ENCODE measurements around the gene HTR2A. TPM values are rescaled to one million over a fixed set of nuclear protein-coding genes. Genes with fewer than 3 reads are reported as not detected.

The HTR2A gene
- total and polyA plus RNA-seq, 10 of the 15 experiments (the other 5 are each of a cell fraction or from before 2014, with no cell fraction given), result not detected

GRCh38 chr13:46844431-46844830 lies 52.4 kb downstream of the HTR2A start:
- ChIA-PET SMC1A (ENCODE audit: uncharacterized antibody, unreplicated experiment) (no interaction called here), CTCF (interaction anchor here (0.7 to 1.4 kb wide), 2 partner anchors 9 to 394 kb away, joined by 3 to 4 read pairs; no protein-coding TSS in a partner anchor), POLR2A (no interaction called here), RAD21 (ENCODE audit: unreplicated experiment) (interaction anchor here (0.5 kb wide), 1 partner anchor 44 kb away, joined by 3 read pairs; no protein-coding TSS in a partner anchor)
- WGBS (ENCODE audit: insufficient coverage, insufficient replicate concordance, low lambda C conversion rate, missing lambda C conversion rate), result 2% methylated on average over 4 of the region's 4 CpGs
- Histone ChIP-seq H3K4me1 (ENCODE audit: control insufficient read depth, insufficient read depth, low read length) (peaks cover 3% of the 10 kb centered on the region), H3K4me3 (no peak overlapping the region), H3K27me3 (replicated peaks in 1 of 2; ENCODE audit: control insufficient read depth in 2 of 2, insufficient read depth in 2 of 2, low read length in 1 of 2) (no peaks in the 10 kb centered on the region), H3K9me3 (replicated peaks; ENCODE audit: control insufficient read depth, insufficient read depth, low read length) (no peaks in the 10 kb centered on the region), H3K9ac (ENCODE audit: control insufficient read depth, insufficient read depth, low read length) (no peak overlapping the region), H2AFZ (ENCODE audit: control insufficient read depth, low read depth, low read length) (no peak overlapping the region), H3K4me2 (ENCODE audit: control insufficient read depth, insufficient read depth) (no peak overlapping the region), H3K27ac (ENCODE audit: control insufficient read depth, insufficient read depth) (no peak overlapping the region), H3K79me2 (ENCODE audit: control insufficient read depth, insufficient read depth, low read length) (no peaks in the 10 kb centered on the region), H3K36me3 (ENCODE audit: control insufficient read depth in 2 of 2, insufficient read depth in 2 of 2, low read length in 1 of 2) (no peaks in the 10 kb centered on the region), H4K20me1 (ENCODE audit: control insufficient read depth, insufficient read depth) (no peaks in the 10 kb centered on the region)
- intact Hi-C loops (cut with micrococcal nuclease; ENCODE audit: unreplicated experiment), result no loop called here
- ATAC-seq (no peak), FAIRE-seq (no peak), DNase-seq (ENCODE audit: low read depth, low spot score) (no peak)
- in situ Hi-C loops (cut with MboI), result no loop called here
- BruUV-seq (replicated peaks), result no TSS peak
- TF ChIP-seq SUZ12 (IDR thresholded peaks at IDR 0.05; ENCODE audit: unreplicated experiment) (no peak), BCL11A (IDR thresholded peaks at IDR 0.05; ENCODE audit: low read depth, low read length) (no peak), ELK1 (IDR thresholded peaks at IDR 0.05; ENCODE audit: low read depth, low read length) (no peak), PML (IDR thresholded peaks at IDR 0.05; ENCODE audit: low read length) (no peak), RAD51 (IDR thresholded peaks at IDR 0.05) (no peak), CHD1 (IDR thresholded peaks at IDR 0.05; ENCODE audit: low read depth, low read length) (no peak), STAT1 (conservative IDR thresholded peaks at IDR 0.05) (no peak), RBBP5 (conservative IDR thresholded peaks at IDR 0.05) (no peak), IRF3 (IDR thresholded peaks at IDR 0.05) (no peak), TCF7 (IDR thresholded peaks at IDR 0.05; ENCODE audit: borderline replicate concordance) (no peak), PAX8 (IDR thresholded peaks at IDR 0.05) (no peak)
- TF ChIP-seq, protein P1, sequence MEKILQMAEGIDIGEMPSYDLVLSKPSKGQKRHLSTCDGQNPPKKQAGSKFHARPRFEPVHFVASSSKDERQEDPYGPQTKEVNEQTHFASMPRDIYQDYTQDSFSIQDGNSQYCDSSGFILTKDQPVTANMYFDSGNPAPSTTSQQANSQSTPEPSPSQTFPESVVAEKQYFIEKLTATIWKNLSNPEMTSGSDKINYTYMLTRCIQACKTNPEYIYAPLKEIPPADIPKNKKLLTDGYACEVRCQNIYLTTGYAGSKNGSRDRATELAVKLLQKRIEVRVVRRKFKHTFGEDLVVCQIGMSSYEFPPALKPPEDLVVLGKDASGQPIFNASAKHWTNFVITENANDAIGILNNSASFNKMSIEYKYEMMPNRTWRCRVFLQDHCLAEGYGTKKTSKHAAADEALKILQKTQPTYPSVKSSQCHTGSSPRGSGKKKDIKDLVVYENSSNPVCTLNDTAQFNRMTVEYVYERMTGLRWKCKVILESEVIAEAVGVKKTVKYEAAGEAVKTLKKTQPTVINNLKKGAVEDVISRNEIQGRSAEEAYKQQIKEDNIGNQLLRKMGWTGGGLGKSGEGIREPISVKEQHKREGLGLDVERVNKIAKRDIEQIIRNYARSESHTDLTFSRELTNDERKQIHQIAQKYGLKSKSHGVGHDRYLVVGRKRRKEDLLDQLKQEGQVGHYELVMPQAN (conservative IDR thresholded peaks at IDR 0.05), result no peak
- TF ChIP-seq, protein P2, sequence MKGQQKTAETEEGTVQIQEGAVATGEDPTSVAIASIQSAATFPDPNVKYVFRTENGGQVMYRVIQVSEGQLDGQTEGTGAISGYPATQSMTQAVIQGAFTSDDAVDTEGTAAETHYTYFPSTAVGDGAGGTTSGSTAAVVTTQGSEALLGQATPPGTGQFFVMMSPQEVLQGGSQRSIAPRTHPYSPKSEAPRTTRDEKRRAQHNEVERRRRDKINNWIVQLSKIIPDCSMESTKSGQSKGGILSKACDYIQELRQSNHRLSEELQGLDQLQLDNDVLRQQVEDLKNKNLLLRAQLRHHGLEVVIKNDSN (IDR thresholded peaks at IDR 0.05; ENCODE audit: borderline replicate concordance, extremely low read length, insufficient read depth, low read depth, low read length), result no peak
- TF ChIP-seq, protein P3, sequence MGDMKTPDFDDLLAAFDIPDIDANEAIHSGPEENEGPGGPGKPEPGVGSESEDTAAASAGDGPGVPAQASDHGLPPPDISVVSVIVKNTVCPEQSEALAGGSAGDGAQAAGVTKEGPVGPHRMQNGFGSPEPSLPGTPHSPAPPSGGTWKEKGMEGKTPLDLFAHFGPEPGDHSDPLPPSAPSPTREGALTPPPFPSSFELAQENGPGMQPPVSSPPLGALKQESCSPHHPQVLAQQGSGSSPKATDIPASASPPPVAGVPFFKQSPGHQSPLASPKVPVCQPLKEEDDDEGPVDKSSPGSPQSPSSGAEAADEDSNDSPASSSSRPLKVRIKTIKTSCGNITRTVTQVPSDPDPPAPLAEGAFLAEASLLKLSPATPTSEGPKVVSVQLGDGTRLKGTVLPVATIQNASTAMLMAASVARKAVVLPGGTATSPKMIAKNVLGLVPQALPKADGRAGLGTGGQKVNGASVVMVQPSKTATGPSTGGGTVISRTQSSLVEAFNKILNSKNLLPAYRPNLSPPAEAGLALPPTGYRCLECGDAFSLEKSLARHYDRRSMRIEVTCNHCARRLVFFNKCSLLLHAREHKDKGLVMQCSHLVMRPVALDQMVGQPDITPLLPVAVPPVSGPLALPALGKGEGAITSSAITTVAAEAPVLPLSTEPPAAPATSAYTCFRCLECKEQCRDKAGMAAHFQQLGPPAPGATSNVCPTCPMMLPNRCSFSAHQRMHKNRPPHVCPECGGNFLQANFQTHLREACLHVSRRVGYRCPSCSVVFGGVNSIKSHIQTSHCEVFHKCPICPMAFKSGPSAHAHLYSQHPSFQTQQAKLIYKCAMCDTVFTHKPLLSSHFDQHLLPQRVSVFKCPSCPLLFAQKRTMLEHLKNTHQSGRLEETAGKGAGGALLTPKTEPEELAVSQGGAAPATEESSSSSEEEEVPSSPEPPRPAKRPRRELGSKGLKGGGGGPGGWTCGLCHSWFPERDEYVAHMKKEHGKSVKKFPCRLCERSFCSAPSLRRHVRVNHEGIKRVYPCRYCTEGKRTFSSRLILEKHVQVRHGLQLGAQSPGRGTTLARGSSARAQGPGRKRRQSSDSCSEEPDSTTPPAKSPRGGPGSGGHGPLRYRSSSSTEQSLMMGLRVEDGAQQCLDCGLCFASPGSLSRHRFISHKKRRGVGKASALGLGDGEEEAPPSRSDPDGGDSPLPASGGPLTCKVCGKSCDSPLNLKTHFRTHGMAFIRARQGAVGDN (IDR thresholded peaks at IDR 0.05), result no peak

Data from GM12878 (cell line).